Liver (tissue), 9 donors: ENCODE measurements around the gene MICAL3. TPM values are rescaled to one million over a fixed set of nuclear protein-coding genes. Genes with fewer than 3 reads are reported as not detected.

Experiments used
- DNase-seq: peaks from one replicate; pipeline ENCODE4 v3.0.0-alpha.2; 2017; ENCODE audit warnings: low spot score
- H3K27ac ChIP-seq, 2 donors: one replicate each; pipeline ENCODE4 v1.7.0; 2013; ENCODE audit warnings: inconsistent platforms in 2 of 2, low read length in 2 of 2, control low read depth in 1 of 2, low read depth in 1 of 2, mild to moderate bottlenecking in 1 of 2
- H3K27me3 ChIP-seq, 4 donors: one replicate each; pipeline versions ENCODE4 v1.6.1 to v1.7.0; 2013; ENCODE audit warnings: low read length in 3 of 4, inconsistent platforms in 1 of 4, mild to moderate bottlenecking in 1 of 4, moderate library complexity in 1 of 4; ENCODE audit not compliant: control insufficient read depth in 4 of 4, insufficient read depth in 4 of 4
- H3K36me3 ChIP-seq, 4 donors: one replicate each; pipeline versions ENCODE4 v1.6.1 to v1.7.0; 2013; ENCODE audit warnings: low read length in 3 of 4, mild to moderate bottlenecking in 3 of 4, low read depth in 1 of 4, moderate library complexity in 1 of 4; ENCODE audit not compliant: control insufficient read depth in 4 of 4, insufficient read depth in 3 of 4
- H3K4me1 ChIP-seq, 4 donors: one replicate each; pipeline versions ENCODE4 v1.6.1 to v1.7.0; 2013; ENCODE audit warnings: low read length in 3 of 4, mild to moderate bottlenecking in 3 of 4, moderate library complexity in 1 of 4; ENCODE audit not compliant: control insufficient read depth in 4 of 4, insufficient read depth in 4 of 4
- H3K4me3 ChIP-seq, 3 donors: one replicate each; pipeline versions ENCODE4 v1.6.1 to v1.7.0; 2013; ENCODE audit warnings: low read length in 3 of 3, control low read depth in 1 of 3, low read depth in 1 of 3, mild to moderate bottlenecking in 1 of 3
- H3K9ac ChIP-seq, 2 donors: one replicate each; pipeline ENCODE4 v1.7.0; 2013; ENCODE audit warnings: low read length in 2 of 2, mild to moderate bottlenecking in 2 of 2, moderate library complexity in 2 of 2, control low read depth in 1 of 2, low read depth in 1 of 2
- H3K9me3 ChIP-seq, 4 donors: one replicate each; pipeline versions ENCODE4 v1.6.1 to v1.7.0; 2013; ENCODE audit warnings: low read length in 3 of 4; ENCODE audit not compliant: control insufficient read depth in 4 of 4
- EGR1 ChIP-seq, 2 donors: IDR thresholded peaks; 2 replicates each; pipeline ENCODE4 v1.6.1; 2016 to 2018; ENCODE audit warnings: antibody characterized with exemption in 2 of 2, low read depth in 2 of 2
- FOXA2 ChIP-seq: IDR thresholded peaks from 2 replicates; pipeline ENCODE4 v1.6.1; 2016; ENCODE audit warnings: antibody characterized with exemption
- GABPA ChIP-seq, 2 donors: IDR thresholded peaks in 1 of 2; conservative IDR thresholded peaks in 1 of 2; 2 replicates each; pipeline ENCODE4 v1.6.1; 2016; ENCODE audit warnings: antibody characterized with exemption in 2 of 2, mild to moderate bottlenecking in 1 of 2, moderate library complexity in 1 of 2
- HNF4A ChIP-seq, 2 donors: conservative IDR thresholded peaks; 2 replicates each; pipeline ENCODE4 v1.6.1; 2016; ENCODE audit warnings: antibody characterized with exemption in 2 of 2, mild to moderate bottlenecking in 2 of 2
- HNF4G ChIP-seq: IDR thresholded peaks from 2 replicates; pipeline ENCODE4 v1.6.1; 2016; ENCODE audit warnings: antibody characterized with exemption
- JUND ChIP-seq, 2 donors: IDR thresholded peaks; 2 replicates each; pipeline ENCODE4 v1.6.1; 2016; ENCODE audit warnings: antibody characterized with exemption in 2 of 2
- MAX ChIP-seq: IDR thresholded peaks from 2 replicates; pipeline ENCODE4 v1.6.1; 2016; ENCODE audit warnings: antibody characterized with exemption
- RAD21 ChIP-seq, 2 donors: IDR thresholded peaks; 2 replicates each; pipeline ENCODE4 v1.6.1; 2016; ENCODE audit warnings: antibody characterized with exemption in 2 of 2, mild to moderate bottlenecking in 2 of 2
- SP1 ChIP-seq: IDR thresholded peaks from 2 replicates; pipeline ENCODE4 v1.6.1; 2018; ENCODE audit warnings: antibody characterized with exemption, mild to moderate bottlenecking
- YY1 ChIP-seq: IDR thresholded peaks from 2 replicates; pipeline ENCODE4 v1.6.1; 2016; ENCODE audit warnings: antibody characterized with exemption, mild to moderate bottlenecking
- WGBS: extraction: QIAGEN DNeasy Blood & Tissue Kit; methylation state at CpG from one replicate; pipeline ENCODE4 v1.1.7; 2013; 5-methylcytosine and 5-hydroxymethylcytosine counted together
- polyA plus RNA-seq, 2 donors: library from polyadenylated mRNA; stranded (reverse) in 1 of 2; unstranded in 1 of 2; fragments of 200-250 nt in 1 of 2; fragments of >200 nt in 1 of 2; fragmentation: Nextera tagmentation in 1 of 2; extraction: Ambion mirVana in 1 of 2; gene quantifications; one replicate each; pipeline versions ENCODE4 v1.2.1 to v1.2.3, GENCODE V29; 2013 to 2015
- total RNA-seq, 2 donors: library from RNA; depleted of rRNA; stranded (reverse); fragments of >200 nt; gene quantifications; one replicate each; pipeline ENCODE4 v1.2.3, GENCODE V29; 2014
- TF ChIP-seq, protein P1 (sequence below): IDR thresholded peaks from 2 replicates; pipeline ENCODE4 v1.6.1; 2016; ENCODE audit warnings: antibody characterized with exemption, mild to moderate bottlenecking
- TF ChIP-seq, protein P2 (sequence below): IDR thresholded peaks from 2 replicates; pipeline ENCODE4 v1.6.1; 2016; ENCODE audit warnings: antibody characterized with exemption
- donor health status: healthy.
- donor health status: healthy.
- donor health status: healthy.
- donor health status: healthy.
- donor health status: healthy.

The MICAL3 gene
- total and polyA plus RNA-seq, 4 donors = 6.4 to 38.4 (median 23.4) TPM

- TF ChIP-seq, protein P1, sequence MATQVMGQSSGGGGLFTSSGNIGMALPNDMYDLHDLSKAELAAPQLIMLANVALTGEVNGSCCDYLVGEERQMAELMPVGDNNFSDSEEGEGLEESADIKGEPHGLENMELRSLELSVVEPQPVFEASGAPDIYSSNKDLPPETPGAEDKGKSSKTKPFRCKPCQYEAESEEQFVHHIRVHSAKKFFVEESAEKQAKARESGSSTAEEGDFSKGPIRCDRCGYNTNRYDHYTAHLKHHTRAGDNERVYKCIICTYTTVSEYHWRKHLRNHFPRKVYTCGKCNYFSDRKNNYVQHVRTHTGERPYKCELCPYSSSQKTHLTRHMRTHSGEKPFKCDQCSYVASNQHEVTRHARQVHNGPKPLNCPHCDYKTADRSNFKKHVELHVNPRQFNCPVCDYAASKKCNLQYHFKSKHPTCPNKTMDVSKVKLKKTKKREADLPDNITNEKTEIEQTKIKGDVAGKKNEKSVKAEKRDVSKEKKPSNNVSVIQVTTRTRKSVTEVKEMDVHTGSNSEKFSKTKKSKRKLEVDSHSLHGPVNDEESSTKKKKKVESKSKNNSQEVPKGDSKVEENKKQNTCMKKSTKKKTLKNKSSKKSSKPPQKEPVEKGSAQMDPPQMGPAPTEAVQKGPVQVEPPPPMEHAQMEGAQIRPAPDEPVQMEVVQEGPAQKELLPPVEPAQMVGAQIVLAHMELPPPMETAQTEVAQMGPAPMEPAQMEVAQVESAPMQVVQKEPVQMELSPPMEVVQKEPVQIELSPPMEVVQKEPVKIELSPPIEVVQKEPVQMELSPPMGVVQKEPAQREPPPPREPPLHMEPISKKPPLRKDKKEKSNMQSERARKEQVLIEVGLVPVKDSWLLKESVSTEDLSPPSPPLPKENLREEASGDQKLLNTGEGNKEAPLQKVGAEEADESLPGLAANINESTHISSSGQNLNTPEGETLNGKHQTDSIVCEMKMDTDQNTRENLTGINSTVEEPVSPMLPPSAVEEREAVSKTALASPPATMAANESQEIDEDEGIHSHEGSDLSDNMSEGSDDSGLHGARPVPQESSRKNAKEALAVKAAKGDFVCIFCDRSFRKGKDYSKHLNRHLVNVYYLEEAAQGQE = no peak
- no peak for TF ChIP-seq GABPA (IDR thresholded peaks at IDR 0.05 in 1 of 2, conservative IDR thresholded peaks at IDR 0.05 in 1 of 2)
These were observed 243.5 kb downstream of the MICAL3 start (continued) for GRCh38 chr22:17780741-17781318.

DNA sequence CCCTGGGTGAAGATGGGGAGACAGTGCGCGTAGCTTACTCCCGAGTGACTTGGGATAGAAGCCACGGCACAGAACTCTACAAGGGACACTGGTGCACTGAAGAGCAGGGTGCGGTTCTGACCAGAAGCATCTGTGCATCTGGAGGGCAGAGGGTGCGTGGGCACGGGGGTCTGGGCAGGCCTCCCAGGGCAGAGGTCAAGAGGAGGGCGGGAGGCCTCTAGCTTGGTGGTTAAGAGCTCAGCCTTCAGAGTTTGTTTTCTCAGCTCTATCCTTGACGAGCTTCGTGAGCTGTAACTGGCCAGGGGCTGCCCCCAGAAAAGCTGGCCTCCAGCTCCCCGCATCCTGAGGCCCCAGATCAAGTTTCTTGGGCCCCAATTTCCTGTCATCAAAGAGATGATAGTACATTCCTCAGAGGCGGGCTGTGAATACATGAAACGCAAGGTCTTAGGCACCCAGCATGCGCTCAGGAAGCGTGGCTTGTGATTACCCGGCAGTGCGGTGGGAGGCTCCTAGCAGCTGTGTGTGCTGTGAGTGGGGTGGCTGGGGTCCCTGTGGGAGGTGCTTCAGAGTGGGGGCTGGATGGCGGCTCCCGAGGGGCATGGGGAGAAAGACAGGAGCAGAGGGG, 244.1 kb downstream of the MICAL3 start:
- Histone ChIP-seq H3K9ac (no peak overlapping the region), H3K36me3 (no peaks in the 10 kb centered on the region), H3K4me3 (no peak overlapping the region), H3K9me3 (no peaks in the 10 kb centered on the region), H3K4me1 (peaks cover 2 to 23% (median 15%) of the 10 kb centered on the region in 4 donors), H3K27ac (no peak overlapping the region), H3K27me3 (no peaks in the 10 kb centered on the region)
- TF ChIP-seq SP1 = no peak
- no peak for TF ChIP-seq FOXA2
- no peak for TF ChIP-seq EGR1 (IDR thresholded peaks at IDR 0.05; ENCODE audit: low read depth in 2 of 2)
- TF ChIP-seq RAD21 (IDR thresholded peaks at IDR 0.05) = no peak
- no peak for TF ChIP-seq HNF4A (conservative IDR thresholded peaks at IDR 0.05)
- DNase-seq = no peak
- 90% methylated on average over 19 of the region's 19 CpGs for WGBS

- Histone ChIP-seq H3K27me3 (no peaks in the 10 kb centered on the region), H3K27ac (no peak overlapping the region), H3K9ac (no peak overlapping the region), H3K36me3 (no peaks in the 10 kb centered on the region), H3K4me3 (no peak overlapping the region), H3K9me3 (no peaks in the 10 kb centered on the region), H3K4me1 (peaks cover 5 to 22% (median 16%) of the 10 kb centered on the region in 4 donors)
- no peak for DNase-seq
- TF ChIP-seq JUND (IDR thresholded peaks at IDR 0.05) (no peak), MAX (no peak), HNF4G (no peak), YY1 (no peak)
- TF ChIP-seq, protein P2, sequence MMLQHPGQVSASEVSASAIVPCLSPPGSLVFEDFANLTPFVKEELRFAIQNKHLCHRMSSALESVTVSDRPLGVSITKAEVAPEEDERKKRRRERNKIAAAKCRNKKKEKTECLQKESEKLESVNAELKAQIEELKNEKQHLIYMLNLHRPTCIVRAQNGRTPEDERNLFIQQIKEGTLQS = no peak
- 89% methylated on average over 27 of the region's 27 CpGs for WGBS
These were observed 244.9 kb downstream of the MICAL3 start for GRCh38 chr22:17779286-17780115.
